Neural cell (in vitro differentiated cells): ENCODE results near the gene COG7.
"Not testable (repeated sequence)": the region's sequence is repeated elsewhere in the genome, so short reads cannot be mapped to it uniquely, and the experiment has no call there.

Experiments
- CTCF ChIP-seq: fragments of 450-650 bp; IDR thresholded peaks from 2 replicates; pipeline ENCODE4 v1.5.1; 2014; ENCODE audit warnings: antibody characterized with exemption, mild to moderate bottlenecking, moderate library complexity; ENCODE audit not compliant: poor library complexity, severe bottlenecking
- EZH2 ChIP-seq: fragments of 200-600, 300-800 bp; shearing (Covaris generic), sonication (generic); IDR thresholded peaks from 2 replicates; pipeline ENCODE4 v1.6.1; 2014; ENCODE audit warnings: antibody characterized with exemption, low read length, borderline replicate concordance, mild to moderate bottlenecking; ENCODE audit not compliant: insufficient read depth, poor library complexity, severe bottlenecking
- POLR2AphosphoS5 ChIP-seq: IDR thresholded peaks from 2 replicates; pipeline ENCODE4 v1.6.1; 2012
- RAD21 ChIP-seq: fragments of 450-650 bp; conservative IDR thresholded peaks from 2 replicates; pipeline ENCODE4 v1.6.1; 2014; ENCODE audit warnings: antibody characterized with exemption, mild to moderate bottlenecking, moderate library complexity
- REST ChIP-seq: IDR thresholded peaks from 2 replicates; pipeline ENCODE4 v1.6.1; 2012; ENCODE audit warnings: borderline replicate concordance
- TAF1 ChIP-seq: IDR thresholded peaks from 2 replicates; pipeline ENCODE4 v1.6.1; 2012; ENCODE audit warnings: low read depth

- not testable (repeated sequence) for TF ChIP-seq REST, RAD21, TAF1, POLR2AphosphoS5, EZH2, CTCF
Observed at GRCh38 chr16:23483492-23483891, 30.5 kb upstream of the COG7 start.
